Colon (tissue), 2 donors: Measurements from ENCODE around the gene HECTD3.

Source experiments
- FAIRE-seq: peaks from 2 replicates; lab custom pipeline; 2012; peaks lifted over from hg19 to GRCh38; lab: Jason Lieb, UNC
- donor health status: control.
- donor health status: control.

HECTD3 gene

GRCh38 chr1:45010855-45011811 lies at the start of gene HECTD3:
TSS of gene HECTD3 (minus strand) at chr1:45011324. CDS start at chr1:45011257, 67 bp downstream.
- FAIRE-seq: no peak

GRCh38 chr1:45059829-45060228 lies 48.7 kb upstream of the HECTD3 start:
- FAIRE-seq: no peak

- no peak for FAIRE-seq
These were observed 46.4 kb upstream of the HECTD3 start for GRCh38 chr1:45057542-45057941.

- no peak for FAIRE-seq
These were observed 40.1 kb upstream of the HECTD3 start for GRCh38 chr1:45051005-45051772.

- FAIRE-seq: no peak
These were observed 35.9 kb upstream of the HECTD3 start for GRCh38 chr1:45047032-45047431.

GRCh38 chr1:45044916-45045315 lies 33.8 kb upstream of the HECTD3 start:
- FAIRE-seq: no peak

- FAIRE-seq: no peak
These were observed 32.0 kb upstream of the HECTD3 start for GRCh38 chr1:45043094-45043493.

- no peak for FAIRE-seq
These were observed 29.2 kb upstream of the HECTD3 start for GRCh38 chr1:45040297-45040696.

GRCh38 chr1:45038661-45039364 lies 27.7 kb upstream of the HECTD3 start:
- no peak for FAIRE-seq

- no peak for FAIRE-seq
These were observed 27.1 kb upstream of the HECTD3 start for GRCh38 chr1:45038240-45038639.

GRCh38 chr1:45037456-45037855 lies 26.3 kb upstream of the HECTD3 start:
- no peak for FAIRE-seq

- FAIRE-seq: no peak
These were observed 24.6 kb upstream of the HECTD3 start for GRCh38 chr1:45035631-45036301.

- no peak for FAIRE-seq
These were observed 22.2 kb upstream of the HECTD3 start for GRCh38 chr1:45033356-45033755.

- no peak for FAIRE-seq
These were observed 21.7 kb upstream of the HECTD3 start for GRCh38 chr1:45032837-45033236.

- no peak for FAIRE-seq
These were observed 15.3 kb upstream of the HECTD3 start for GRCh38 chr1:45026446-45026845.

GRCh38 chr1:45023663-45024062 lies 12.5 kb upstream of the HECTD3 start:
- FAIRE-seq: no peak

- no peak for FAIRE-seq
These were observed 7.6 kb upstream of the HECTD3 start for GRCh38 chr1:45018599-45019230.

- no peak for FAIRE-seq
These were observed 5.6 kb upstream of the HECTD3 start for GRCh38 chr1:45016767-45017166.

- FAIRE-seq: no peak
These were observed 5.1 kb upstream of the HECTD3 start for GRCh38 chr1:45016090-45016697.

- no peak for FAIRE-seq
These were observed 4.6 kb upstream of the HECTD3 start for GRCh38 chr1:45015683-45016082.
